CD4-positive, alpha-beta T cell treated with Interleukin-2 at 100 ng/mL for 4 hours (primary cell): ENCODE data around the gene CEP85.
A peak's percentile ranks its signal among the peaks of the same experiment; 100 is the strongest.
"Not testable (repeated sequence)": the region's sequence is repeated elsewhere in the genome, so short reads cannot be mapped to it uniquely, and the experiment has no call there.

ENCODE experiments used
- DNase-seq: peaks from one replicate; pipeline ENCODE4 v3.0.0-alpha.2; 2020; ENCODE audit warnings: low spot score

CEP85 gene

DNA sequence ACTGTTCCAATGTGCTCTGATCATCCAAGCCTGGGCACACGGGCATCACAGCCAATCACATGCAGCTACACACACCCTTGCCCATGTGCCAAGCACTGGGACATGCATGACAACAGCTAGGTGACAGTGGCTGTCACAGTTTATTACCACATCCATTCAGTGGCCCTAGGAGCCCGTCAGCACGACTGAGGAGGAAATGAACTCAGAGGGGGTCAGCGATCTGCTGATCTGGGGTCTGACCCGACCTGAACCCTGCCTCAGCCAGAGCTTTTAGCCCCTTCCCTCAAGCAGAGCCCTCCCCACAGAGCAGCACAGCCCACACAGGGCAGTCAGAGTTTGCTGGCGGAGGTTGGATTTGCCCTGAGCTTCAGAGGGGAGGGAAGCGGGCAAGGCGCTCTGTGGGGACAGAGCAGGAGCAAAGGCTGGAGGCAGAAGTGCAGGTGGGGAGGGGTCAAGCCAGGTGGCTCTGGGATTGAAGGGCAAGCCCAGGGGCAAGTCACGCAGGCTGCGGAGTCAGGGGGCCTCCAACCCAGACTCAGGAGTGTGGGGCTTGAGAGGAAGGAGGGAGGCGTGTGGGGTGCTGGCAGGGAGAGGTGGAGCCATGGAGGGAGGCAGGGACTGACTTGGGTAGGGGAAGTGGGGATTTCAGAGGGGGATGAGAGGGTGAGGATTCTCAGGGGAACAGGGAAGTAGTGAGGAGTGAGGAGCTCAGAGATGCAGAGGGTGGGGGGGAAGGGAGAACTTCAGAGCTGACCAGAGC, 56.3 kb downstream of the CEP85 start:
- peak; percentile 39 for DNase-seq

GRCh38 chr1:26290882-26291261, 56.9 kb downstream of the CEP85 start:
- no peak for DNase-seq

GRCh38 chr1:26291433-26291832, 57.4 kb downstream of the CEP85 start:
- no peak for DNase-seq

DNA sequence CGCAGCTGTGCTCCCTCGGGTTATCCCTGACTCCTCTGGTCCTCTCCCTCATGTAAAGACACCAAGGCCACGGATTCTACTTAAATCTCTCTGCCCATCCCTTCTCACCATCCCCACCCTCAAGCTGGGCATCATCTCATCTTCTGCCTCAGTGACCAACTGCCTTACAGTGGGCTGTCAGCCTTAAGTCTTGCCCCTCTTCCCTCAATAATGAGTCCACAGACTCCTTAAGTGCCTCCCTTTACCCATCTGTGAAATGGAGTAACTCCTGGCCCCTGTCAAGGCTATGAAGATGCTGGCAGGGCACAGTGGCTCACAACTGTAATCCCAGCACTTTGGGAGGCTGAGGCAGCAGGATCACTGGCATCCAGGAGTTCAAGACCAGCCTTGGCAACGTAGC, 57.9 kb downstream of the CEP85 start:
- no peak for DNase-seq

GRCh38 chr1:26292735-26293134, 58.7 kb downstream of the CEP85 start:
- not testable (repeated sequence) for DNase-seq

DNA sequence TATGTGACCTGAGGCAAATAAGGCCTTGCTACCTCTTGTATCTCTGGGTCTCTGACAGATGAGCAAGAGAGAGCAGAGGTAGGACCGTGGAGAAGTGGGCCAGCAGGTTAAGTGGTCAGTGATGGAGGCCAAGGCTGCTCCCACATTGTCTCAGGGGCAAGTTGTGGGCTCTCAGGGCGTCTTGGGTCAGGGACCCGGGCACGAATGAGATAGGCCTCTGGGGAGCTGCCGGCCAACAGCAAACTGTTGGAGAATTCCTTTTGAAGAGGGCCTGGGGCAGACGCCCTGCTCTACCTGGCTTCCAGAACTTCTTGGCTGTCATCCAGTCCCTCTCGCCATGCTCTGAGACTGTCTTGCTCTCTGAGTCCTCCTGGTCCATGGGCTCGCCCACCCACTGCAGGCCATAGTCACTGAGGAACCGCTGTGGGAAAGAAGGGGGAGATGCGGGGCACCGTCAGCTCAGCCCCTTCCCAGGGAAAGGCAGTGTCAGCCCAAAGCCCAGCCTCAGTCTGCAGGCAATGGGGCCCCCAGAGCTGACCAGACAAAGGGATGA, 60.0 kb downstream of the CEP85 start:
- no peak for DNase-seq

GRCh38 chr1:26295194-26296138, 61.5 kb downstream of the CEP85 start:
- DNase-seq, result no peak

DNA sequence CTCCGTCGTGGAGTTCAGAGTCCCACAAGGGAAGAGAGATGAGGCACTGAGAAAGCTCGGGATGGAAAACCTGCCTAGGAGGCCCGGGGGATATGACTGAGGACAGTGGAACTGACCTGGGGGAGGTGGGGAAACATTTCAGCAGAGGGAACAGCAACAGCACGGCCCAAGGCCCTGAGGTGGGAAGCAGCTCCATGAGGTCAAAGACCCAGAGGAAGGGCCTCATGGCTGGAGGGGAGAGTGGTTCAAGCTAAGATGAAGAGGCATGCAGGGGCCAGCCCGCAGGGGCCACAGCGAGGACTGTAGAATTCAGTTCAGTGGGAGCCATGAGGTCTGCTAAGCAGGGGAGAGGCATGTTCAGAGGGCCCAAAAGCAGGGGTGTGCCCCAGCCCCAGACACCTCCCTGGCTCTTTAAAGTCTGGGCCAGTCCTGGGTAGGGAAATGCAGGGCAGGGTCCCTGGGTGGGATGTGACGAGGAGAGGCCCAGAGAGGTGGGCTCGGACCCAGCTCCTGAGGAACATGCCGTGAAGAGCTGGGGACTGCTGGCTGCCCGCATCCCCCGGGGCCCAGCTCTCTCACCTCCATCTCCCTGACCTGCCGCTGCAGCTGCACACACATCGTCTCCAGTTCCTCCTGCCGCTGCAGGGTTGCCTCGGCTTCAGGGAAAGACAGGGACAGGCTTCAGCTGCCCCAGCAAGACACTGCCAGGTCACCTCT, 62.5 kb downstream of the CEP85 start:
- DNase-seq, result no peak

DNA sequence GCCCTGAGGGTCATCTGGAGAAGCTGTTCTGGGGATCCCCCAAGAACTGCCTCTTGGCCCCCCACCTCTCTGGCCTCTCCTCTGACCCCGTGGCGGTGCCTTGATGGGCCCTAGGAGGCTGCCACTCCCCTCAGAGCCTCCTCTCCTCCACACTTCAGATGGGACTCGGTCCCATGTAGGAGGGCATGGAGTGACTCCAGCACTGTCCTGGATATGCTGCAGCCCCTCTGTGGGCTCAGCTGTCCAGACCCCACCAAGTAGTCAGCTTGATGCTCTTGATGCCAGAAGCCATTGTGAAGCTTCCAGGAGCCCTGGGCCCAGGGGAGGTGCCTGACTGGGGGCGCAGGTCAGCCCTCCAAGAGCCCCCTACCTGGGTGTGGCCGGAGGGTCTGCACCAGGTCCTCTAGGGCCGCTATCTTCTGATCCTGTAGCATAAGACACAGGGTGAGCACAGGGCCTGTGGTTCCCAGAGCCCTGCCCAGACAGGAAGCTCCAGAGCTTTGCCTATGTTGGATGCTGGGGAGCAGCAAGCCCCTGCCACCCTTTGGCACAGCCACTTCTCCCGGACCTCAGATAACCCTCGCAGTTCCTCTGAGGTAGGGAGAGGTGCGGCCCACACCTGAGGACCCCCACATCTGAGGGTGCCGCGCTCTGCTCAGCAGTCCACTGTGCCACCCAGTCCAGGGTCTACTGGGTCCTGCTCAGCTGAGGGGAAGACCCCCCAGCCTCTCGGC, 63.2 kb downstream of the CEP85 start:
- no peak for DNase-seq

DNA sequence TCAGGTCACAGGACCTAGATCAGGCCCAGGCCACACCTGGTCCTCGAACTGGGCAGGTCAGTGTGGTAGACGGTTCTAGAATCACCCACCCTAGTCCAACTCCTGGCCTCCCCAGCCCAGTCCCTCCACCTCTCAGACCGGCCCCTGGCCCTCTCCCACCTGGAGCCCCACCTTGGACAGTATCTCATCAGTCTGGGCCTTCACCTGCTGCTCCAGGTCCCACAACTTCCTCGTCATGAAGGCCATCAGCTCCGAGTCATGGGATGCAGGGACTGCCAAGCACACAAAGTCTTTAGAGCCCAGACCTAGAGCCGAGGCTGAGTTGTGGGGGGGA, 63.8 kb downstream of the CEP85 start:
- DNase-seq, result no peak

DNA sequence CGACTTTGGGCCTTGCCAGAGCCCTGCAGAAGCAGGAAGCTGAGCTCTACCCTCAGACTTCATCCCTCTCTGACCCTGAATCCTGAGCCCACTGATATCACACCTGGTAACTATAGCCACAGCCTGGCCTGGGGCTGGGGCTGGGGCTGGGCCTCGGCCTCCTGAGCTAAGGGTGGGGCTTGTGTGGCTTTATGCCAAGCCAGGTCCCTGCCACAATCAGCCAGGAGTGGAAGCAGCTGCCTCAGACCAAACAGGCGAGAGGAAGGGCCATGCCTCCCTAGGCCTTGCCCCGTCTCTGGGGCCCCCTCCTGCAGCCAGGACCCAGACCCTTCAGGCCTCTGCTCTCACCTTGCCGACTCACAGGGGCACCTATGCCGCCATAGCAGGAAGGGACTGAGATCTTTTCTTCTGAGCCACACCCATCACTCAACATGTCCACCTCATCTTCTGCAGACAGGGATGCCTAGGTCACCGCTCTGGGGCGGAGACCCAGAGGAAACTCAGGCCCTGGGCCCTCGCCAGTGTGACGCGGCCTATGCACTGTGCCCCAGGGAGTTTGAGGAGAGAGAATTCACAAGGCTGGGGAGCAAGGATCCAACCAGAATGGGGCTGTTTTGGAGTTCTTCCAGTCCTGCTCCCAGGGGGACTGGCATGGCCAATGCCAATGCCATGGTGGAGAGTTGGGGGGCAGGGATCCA, 66.7 kb downstream of the CEP85 start:
- DNase-seq, result no peak

GRCh38 chr1:26302733-26303405, 68.9 kb downstream of the CEP85 start:
- no peak for DNase-seq

DNA sequence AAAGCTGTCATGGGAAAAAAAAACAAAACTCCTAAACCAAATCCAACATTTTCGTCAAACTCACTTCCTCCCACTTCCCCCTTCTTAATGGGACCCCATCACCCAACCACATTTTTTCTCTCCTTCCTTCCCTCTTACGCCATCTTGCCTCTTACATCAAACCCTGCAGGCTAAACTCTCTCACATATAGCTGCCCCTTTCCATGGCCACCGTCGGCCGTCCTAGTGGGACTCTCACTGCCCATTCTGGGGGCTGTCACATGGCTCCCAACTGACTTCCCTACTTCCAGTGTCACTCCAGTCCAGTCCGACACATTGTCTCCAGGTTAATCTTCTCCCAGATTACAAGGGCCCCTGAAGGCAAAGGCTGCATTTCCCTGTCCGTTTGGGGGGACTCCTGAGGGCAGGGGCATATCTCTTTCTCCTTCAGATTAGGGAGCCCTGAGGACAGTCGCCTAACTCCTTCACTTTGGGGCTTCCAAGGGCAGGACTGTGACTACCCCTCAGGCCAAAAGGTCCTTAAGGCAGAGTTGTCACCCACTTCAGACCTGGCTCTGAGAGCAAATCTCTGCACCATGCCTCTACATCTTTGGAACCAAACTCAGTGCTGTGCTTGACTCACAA, 71.8 kb downstream of the CEP85 start:
- DNase-seq, result no peak

DNA sequence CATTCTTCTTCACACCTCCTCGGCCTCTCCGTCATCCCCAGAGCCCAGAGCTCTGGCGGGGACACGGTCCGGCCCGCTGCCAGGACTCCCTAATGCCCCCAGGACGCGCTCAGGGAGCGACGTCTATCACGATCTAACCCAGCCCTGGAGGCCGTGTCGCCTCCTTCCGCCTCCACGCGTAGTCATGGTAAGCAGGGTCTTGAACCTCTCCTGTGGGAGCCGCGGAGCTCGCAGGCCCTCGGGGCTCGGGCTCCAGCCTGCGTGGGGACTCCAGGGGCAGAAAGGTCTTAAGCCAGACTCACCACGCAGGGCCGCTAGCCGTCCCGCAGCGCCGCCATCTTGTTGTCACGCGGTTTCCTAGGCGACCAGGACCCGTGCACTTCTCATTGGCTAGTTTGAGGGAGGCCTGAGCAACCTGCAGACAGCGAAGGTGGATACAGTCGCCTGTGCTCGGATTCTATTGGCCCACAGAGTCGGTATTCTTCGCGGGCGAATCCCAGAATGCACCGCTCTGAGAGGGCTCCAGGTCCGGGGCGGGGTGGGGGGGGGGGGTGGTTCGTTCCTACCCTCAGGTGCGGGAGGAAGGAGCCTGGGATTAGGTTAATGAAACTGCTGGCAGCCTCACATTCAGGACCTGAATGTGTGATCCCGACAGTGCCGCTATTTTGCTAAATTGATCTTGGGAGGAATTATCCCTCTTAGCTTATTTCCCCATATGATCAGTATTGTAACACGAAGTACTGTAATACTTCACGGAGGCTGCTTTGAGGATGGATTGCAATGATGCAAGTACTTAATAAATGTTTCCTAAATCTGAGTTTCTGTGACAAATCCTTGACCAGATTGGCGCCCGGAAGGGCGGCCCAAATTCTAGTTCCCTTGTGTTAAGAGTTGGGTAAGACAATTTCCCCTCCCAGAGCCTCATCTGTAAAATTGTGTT, 72.6 kb downstream of the CEP85 start, which contains the start of gene UBXN11:
TSS of gene UBXN11 (minus strand) at position 347 of the 940 bp plus-strand sequence. CDS start 3,753 bp downstream, outside the sequence.
- peak; percentile 96 for DNase-seq

DNA sequence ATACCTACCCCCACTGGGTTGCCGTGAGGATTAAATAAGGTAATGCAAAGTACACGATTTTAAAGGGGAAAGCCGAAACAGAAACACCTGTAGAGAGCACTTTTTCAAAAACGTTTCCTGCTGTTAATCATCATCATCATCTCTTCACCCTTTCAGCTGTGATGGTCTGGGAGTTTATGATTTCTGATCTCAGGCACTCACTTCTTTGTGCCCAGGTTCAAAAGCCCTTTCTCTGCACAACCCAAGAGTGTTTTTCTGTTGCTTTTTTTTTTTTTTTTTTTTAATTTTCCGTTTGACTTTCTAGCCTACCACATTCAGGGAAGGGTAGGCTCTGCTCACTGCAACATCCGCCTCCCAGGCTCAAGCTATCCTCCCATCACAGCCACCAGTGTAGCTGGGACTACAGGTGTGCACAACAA, 73.4 kb downstream of the CEP85 start:
- peak; percentile 49 for DNase-seq

DNA sequence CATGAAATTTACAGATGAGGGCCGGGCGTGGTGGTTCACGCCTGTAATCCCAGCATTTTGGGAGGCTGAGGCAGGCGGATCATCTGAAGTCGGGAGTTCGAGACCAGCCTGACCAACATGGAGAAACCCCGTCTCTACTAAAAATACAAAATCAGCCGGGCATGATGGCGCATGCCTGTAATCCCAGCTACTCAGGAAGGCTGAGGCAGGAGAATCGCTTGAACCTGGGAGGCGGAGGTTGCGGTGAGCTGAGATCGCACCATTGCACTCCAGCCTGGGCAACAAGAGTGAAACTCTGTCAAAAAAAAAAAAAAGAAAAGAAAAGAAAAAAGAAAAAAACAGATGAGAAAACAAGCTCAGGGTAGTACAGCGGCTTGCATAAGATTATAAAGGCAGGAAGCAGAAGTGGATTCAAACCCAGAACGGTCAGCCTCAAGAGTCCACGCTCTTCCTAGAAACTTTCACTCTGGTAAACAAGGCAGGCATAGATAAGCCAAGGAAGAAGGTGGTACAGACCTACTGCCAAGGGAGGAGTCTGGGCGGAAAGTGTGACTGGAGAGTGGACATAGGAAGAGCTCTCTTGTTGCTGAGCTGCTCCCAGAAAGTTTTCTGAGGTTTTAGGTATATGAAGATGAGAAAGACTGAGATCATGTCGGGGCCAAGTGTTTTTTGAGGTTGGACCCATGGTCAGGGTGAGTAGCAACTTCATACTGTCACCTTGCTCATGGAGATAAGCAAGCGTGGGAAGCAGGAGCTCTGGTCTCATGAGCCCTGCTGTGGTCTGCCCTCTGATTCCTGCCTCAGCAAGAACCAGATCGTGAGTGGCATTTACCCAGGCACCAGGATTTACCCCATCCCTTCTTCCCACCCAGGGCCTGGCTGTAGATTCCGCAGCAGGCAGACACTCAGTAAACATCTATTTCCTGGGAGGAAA, 74.2 kb downstream of the CEP85 start:
- not testable (repeated sequence) for DNase-seq

GRCh38 chr1:26314501-26314900, 80.5 kb downstream of the CEP85 start:
- DNase-seq, result no peak
